Retinal pigment epithelial cell (primary cell): ENCODE measurements around the gene CIAPIN1.

Source experiments
- DNase-seq: peaks from one replicate; pipeline ENCODE4 v3.0.0-alpha.2; 2010; ENCODE audit warnings: low read depth
- H3K4me3 ChIP-seq: 2 replicates; pipeline ENCODE4 v1.5.1; 2011; ENCODE audit warnings: mild to moderate bottlenecking, low read length, control low read depth, moderate library complexity
- TF ChIP-seq, protein P1 (sequence below): conservative IDR thresholded peaks from 2 replicates; pipeline ENCODE4 v1.5.1; 2011; ENCODE audit warnings: low read depth, low read length, control low read depth, inconsistent platforms

The CIAPIN1 gene

GRCh38 chr16:57475711-57476339, 28.6 kb upstream of the CIAPIN1 start:
- no peak overlapping the region for H3K4me3 ChIP-seq
- DNase-seq = no peak
- TF ChIP-seq, protein P1, sequence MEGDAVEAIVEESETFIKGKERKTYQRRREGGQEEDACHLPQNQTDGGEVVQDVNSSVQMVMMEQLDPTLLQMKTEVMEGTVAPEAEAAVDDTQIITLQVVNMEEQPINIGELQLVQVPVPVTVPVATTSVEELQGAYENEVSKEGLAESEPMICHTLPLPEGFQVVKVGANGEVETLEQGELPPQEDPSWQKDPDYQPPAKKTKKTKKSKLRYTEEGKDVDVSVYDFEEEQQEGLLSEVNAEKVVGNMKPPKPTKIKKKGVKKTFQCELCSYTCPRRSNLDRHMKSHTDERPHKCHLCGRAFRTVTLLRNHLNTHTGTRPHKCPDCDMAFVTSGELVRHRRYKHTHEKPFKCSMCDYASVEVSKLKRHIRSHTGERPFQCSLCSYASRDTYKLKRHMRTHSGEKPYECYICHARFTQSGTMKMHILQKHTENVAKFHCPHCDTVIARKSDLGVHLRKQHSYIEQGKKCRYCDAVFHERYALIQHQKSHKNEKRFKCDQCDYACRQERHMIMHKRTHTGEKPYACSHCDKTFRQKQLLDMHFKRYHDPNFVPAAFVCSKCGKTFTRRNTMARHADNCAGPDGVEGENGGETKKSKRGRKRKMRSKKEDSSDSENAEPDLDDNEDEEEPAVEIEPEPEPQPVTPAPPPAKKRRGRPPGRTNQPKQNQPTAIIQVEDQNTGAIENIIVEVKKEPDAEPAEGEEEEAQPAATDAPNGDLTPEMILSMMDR = peak; percentile 73

- H3K4me3 ChIP-seq = no peak overlapping the region
- DNase-seq = no peak
- TF ChIP-seq, protein P1 = no peak
Measured at GRCh38 chr16:57474671-57475661, 27.8 kb upstream of the CIAPIN1 start.

GRCh38 chr16:57473906-57474305, 26.7 kb upstream of the CIAPIN1 start:
- DNase-seq = no peak
- no peak overlapping the region for H3K4me3 ChIP-seq

DNA sequence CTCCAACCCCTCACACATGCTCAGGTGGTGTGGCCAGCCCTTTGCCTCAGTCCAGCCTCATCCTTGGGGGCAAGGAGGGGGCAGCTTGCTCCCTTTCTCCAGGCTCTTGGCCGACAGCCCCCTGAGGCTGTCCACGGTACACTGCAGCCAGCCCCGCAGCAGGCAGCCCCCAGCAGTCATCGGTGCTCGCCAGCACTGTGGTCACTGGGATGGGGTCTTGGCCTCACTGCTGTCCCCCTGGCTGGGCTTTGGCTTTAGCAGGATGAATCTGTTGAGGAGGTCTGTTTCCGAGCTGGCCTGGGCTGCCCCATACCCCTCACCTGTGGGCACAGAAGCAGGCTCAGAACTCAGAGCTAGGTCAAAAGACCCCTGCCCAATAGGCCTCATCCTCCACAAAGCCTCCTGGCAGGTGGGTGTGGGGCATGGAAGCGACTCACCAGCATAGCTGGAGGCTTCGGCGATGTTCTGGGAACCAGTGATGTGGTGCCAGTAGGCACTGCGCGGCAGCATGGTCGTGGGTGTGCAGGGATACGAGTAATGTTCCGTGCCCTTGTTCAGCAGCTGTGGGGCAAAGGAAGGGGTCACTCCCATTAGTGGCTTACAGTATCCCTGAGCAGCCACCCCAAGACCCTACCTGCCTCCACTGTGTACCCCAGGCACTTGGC, 26.1 kb upstream of the CIAPIN1 start:
- TF ChIP-seq, protein P1 = no peak
- H3K4me3 ChIP-seq = no peak overlapping the region
- DNase-seq = no peak

More at GRCh38 chr16:57473906-57474305, 26.7 kb upstream of the CIAPIN1 start:
- TF ChIP-seq, protein P1 = no peak

- TF ChIP-seq, protein P1 = no peak
- H3K4me3 ChIP-seq = no peak overlapping the region
- DNase-seq = no peak
Measured at GRCh38 chr16:57472665-57473060, 25.5 kb upstream of the CIAPIN1 start.

GRCh38 chr16:57471852-57472664, 24.9 kb upstream of the CIAPIN1 start:
- DNase-seq = no peak
- H3K4me3 ChIP-seq = no peak overlapping the region
- TF ChIP-seq, protein P1 = no peak
